Vagina (tissue), 2 donors: ENCODE measurements around the gene TPCN2. TPM values are rescaled to one million over a fixed set of nuclear protein-coding genes. Genes with fewer than 3 reads are reported as not detected.
A peak's percentile ranks its signal among the peaks of the same experiment; 100 is the strongest.

Experiments
- DNase-seq, 2 donors: peaks; one replicate each; pipeline ENCODE4 v3.0.0-alpha.2; 2017; ENCODE audit errors: extremely low spot score in 2 of 2
- H3K27ac ChIP-seq: fragments of 200-600 bp; sonication (generic); one replicate; pipeline ENCODE4 v1.5.1; 2019
- H3K27me3 ChIP-seq: fragments of 200-600 bp; sonication (generic); one replicate; pipeline ENCODE4 v1.5.1; 2019
- H3K36me3 ChIP-seq, 2 donors: fragments of 200-600 bp; sonication (generic); one replicate each; pipeline ENCODE4 v1.5.1; 2017 to 2019
- H3K4me1 ChIP-seq: fragments of 200-600 bp; sonication (generic); one replicate; pipeline ENCODE4 v1.5.1; 2019
- H3K4me3 ChIP-seq, 2 donors: fragments of 200-600 bp; sonication (generic); 1 replicate in 1 of 2; 2 replicates in 1 of 2; pipeline ENCODE4 v1.5.1; 2016 to 2019
- H3K9me3 ChIP-seq: fragments of 200-600 bp; sonication (generic); one replicate; pipeline ENCODE4 v1.5.1; 2019
- POLR2A ChIP-seq, 2 donors: fragments of 450-650 bp; IDR thresholded peaks; one replicate each; pipeline ENCODE4 v1.6.1; 2017; ENCODE audit warnings: antibody characterized with exemption in 2 of 2, mild to moderate bottlenecking in 2 of 2, moderate library complexity in 2 of 2
- POLR2AphosphoS5 ChIP-seq, 2 donors: sonication (generic); formaldehyde crosslinking; IDR thresholded peaks; one replicate each; pipeline ENCODE4 v1.9.0; 2017; ENCODE audit warnings: antibody characterized with exemption in 2 of 2, mild to moderate bottlenecking in 2 of 2, low read depth in 1 of 2; ENCODE audit not compliant: insufficient read depth in 1 of 2
- intact Hi-C: fragments of 100-400 bp; cut with DNase I; formaldehyde crosslinking; loops from one replicate; pipeline ENCODE4 v1.15.1; 2023
- total RNA-seq: library from RNA; depleted of rRNA; stranded (reverse); fragments of >200 nt; gene quantifications from one replicate; pipeline ENCODE4 v1.2.3, GENCODE V29; 2016
- TF ChIP-seq, protein P1 (sequence below), 3 experiments: fragments of 450-650 bp in 2 of 3; fragments of 200-600 bp in 1 of 3; sonication (generic) in 1 of 3; IDR thresholded peaks; one replicate each; pipeline ENCODE4 v1.5.1; 2017 to 2019; ENCODE audit warnings: antibody characterized with exemption in 3 of 3, mild to moderate bottlenecking in 2 of 3, moderate library complexity in 2 of 3

The TPCN2 gene
- total RNA-seq, 1 donor from 2014 or later, result 21.1 TPM

DNA sequence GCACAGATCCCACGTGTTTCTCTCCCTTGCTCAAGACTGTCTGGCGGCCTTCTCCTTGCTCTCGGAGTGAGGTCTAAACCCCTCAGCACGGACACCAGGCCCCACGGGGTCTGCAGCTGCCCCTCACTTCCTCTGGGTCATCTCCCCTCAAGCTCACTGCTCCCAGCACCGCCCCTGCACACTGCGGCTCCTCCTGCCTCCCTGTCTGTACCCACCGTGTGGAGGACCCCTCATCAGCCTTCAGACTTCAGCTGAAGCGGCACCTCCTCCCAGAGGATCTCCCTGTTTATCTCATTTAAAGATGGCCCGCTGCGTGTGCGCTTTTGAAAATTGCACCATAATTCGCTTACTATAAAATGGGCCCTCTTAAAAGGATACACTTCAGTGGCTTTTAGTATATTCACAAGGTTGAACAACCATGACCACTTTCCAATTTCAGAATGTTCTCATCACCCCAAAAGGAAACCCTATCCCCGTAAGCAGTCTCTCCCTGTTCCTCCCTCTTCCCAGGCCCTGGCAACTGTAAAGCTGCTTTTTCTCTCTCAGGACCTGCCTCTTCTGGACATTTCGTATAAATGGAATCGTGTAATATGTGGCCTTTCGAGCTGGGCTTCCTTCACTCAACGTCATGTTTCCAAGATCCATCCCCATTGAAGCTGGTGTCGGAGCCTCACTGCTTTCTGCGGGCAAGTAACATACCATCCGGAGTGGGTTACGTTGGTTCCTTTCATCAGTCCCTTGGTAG lies 14.4 kb upstream of the TPCN2 start:
- intact Hi-C loops, result no loop called here
- no peak for DNase-seq
- Histone ChIP-seq H3K36me3 (no peaks in the 10 kb centered on the region), H3K4me1 (peaks cover 17% of the 10 kb centered on the region), H3K9me3 (no peaks in the 10 kb centered on the region), H3K27ac (peak overlapping the region; percentile 91), H3K4me3 (no peak overlapping the region), H3K27me3 (no peaks in the 10 kb centered on the region)
- TF ChIP-seq, protein P1, sequence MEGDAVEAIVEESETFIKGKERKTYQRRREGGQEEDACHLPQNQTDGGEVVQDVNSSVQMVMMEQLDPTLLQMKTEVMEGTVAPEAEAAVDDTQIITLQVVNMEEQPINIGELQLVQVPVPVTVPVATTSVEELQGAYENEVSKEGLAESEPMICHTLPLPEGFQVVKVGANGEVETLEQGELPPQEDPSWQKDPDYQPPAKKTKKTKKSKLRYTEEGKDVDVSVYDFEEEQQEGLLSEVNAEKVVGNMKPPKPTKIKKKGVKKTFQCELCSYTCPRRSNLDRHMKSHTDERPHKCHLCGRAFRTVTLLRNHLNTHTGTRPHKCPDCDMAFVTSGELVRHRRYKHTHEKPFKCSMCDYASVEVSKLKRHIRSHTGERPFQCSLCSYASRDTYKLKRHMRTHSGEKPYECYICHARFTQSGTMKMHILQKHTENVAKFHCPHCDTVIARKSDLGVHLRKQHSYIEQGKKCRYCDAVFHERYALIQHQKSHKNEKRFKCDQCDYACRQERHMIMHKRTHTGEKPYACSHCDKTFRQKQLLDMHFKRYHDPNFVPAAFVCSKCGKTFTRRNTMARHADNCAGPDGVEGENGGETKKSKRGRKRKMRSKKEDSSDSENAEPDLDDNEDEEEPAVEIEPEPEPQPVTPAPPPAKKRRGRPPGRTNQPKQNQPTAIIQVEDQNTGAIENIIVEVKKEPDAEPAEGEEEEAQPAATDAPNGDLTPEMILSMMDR (IDR thresholded peaks at IDR 0.05), result no peak
- TF ChIP-seq POLR2A (IDR thresholded peaks at IDR 0.05) (no peak), POLR2AphosphoS5 (IDR thresholded peaks at IDR 0.05; ENCODE audit: insufficient read depth in 1 of 2, low read depth in 1 of 2) (no peak)

DNA sequence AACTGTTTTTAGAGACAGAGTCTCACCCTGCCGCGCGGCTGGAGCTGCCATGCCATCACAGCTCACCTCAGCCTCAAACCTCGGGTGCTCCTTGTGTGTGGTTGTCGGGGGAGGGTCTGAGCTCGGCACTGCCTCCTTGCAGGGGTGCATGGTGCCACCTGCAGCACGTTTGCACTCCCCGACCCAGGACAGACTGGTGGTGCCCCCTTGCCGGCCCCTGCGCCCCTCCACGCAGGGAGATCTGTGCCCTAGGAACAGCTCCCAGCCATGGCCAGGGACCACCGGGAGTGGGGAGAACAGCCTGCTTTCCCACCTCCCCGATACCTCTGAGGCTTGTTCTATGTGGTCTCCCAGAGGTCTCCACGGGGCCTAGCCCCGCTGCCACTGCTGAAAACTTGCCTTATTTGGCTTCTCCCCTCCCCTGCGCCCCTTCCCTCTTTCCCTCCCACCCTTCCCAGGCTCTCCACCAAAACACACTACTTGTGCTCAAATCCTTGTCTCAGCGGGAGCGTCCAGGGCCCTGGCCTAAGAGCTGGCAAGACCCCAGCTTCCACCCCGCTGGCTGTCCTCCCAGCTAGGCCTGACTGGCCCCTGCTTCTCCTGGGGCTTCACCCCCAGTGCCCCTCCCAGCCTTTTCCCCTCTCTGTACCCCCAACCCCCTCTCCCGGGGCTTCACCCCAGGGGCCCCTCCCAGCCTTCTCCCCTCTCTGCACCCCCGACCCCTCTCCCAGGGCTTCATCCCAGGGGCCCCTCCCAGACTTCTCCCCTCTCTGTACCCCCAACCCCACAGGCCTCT lies 13.4 kb upstream of the TPCN2 start:
- Histone ChIP-seq H3K9me3 (no peaks in the 10 kb centered on the region), H3K4me3 (no peak overlapping the region), H3K27ac (peak overlapping the region; percentile 91), H3K4me1 (peaks cover 20% of the 10 kb centered on the region), H3K27me3 (no peaks in the 10 kb centered on the region), H3K36me3 (no peaks in the 10 kb centered on the region)
- TF ChIP-seq POLR2AphosphoS5 (IDR thresholded peaks at IDR 0.05; ENCODE audit: insufficient read depth in 1 of 2, low read depth in 1 of 2) (no peak), POLR2A (IDR thresholded peaks at IDR 0.05) (no peak)
- TF ChIP-seq, protein P1 (IDR thresholded peaks at IDR 0.05), result no peak
- DNase-seq, result no peak
- intact Hi-C loops, result no loop called here

DNA sequence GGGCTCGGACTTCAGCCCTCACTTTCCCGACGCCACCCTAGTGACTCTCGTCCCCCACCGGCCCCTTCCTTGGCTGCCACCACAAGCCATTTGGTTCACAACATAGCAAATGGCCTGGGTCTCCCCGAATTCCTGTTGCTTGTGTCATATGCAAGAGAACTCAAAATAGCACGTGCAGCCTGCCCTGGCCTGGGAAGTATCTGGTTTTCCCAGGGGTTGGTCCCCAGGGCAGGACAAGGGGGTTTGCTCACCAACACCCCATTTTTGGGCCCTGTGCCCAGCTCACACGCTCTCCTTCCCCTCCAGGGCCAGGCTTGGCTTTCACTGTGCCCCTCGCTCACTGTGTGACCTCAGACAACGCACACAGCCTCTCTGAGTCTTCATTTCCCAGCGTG lies 12.8 kb upstream of the TPCN2 start:
- no peak for DNase-seq
- intact Hi-C loops, result no loop called here
- H3K4me3 ChIP-seq, result no peak overlapping the region
- H3K27me3 ChIP-seq, result no peaks in the 10 kb centered on the region
- TF ChIP-seq, protein P1 (IDR thresholded peaks at IDR 0.05), result no peak
- no peak for TF ChIP-seq POLR2A (IDR thresholded peaks at IDR 0.05)
- TF ChIP-seq POLR2AphosphoS5 (IDR thresholded peaks at IDR 0.05; ENCODE audit: insufficient read depth in 1 of 2, low read depth in 1 of 2), result peak in 1 of 2 donors; percentile 58
- peak overlapping the region; percentile 91 for H3K27ac ChIP-seq
- no peaks in the 10 kb centered on the region for H3K36me3 ChIP-seq
- H3K9me3 ChIP-seq, result no peaks in the 10 kb centered on the region
- peaks cover 23% of the 10 kb centered on the region for H3K4me1 ChIP-seq

DNA sequence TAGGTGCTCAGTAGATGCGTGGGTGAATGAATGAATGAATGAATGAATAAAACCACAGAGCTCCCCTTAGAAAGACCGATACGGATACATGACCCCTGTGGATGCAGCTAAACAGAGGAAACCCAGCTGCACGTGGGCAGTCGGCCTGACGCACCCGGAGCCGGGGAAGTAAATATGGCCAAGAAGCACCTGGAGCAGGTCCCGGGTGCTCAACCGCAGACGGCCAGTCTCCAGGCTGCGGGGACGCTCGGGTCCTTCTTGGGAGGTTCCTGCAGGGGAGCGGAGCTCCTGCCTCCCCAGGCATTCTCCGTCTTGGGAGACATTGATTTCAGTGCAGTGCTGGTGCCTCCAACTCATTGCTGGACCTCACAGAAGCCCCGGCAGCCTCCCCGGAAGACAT lies 11.7 kb upstream of the TPCN2 start:
- intact Hi-C loops, result no loop called here
- Histone ChIP-seq H3K4me3 (no peak overlapping the region), H3K27me3 (no peaks in the 10 kb centered on the region), H3K9me3 (no peaks in the 10 kb centered on the region), H3K27ac (peak overlapping the region; percentile 91), H3K36me3 (no peaks in the 10 kb centered on the region), H3K4me1 (peaks cover 33% of the 10 kb centered on the region)
- no peak for DNase-seq
- no peak for TF ChIP-seq POLR2A (IDR thresholded peaks at IDR 0.05)
- TF ChIP-seq POLR2AphosphoS5 (IDR thresholded peaks at IDR 0.05; ENCODE audit: insufficient read depth in 1 of 2, low read depth in 1 of 2), result no peak
- TF ChIP-seq, protein P1 (IDR thresholded peaks at IDR 0.05), result no peak

DNA sequence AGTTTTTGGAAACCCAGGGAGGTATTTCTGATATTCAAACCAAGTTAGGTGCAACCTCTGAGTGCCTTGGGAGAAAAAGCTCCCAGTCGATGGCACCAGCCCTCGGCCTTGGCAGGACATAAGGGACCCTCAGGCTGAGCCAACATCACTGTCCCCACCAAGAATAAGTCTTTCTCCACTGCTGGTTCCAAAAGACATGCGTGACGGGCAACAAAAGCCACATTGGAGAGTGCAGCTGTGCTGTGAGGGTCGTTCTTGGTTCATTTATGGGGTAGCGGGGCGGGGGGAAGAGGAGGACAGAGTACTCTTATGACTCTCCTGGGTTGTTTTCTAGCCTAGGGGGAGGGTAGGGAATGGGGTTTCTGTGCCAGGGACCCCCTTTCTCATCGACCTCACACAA lies 11.2 kb upstream of the TPCN2 start:
- H3K27ac ChIP-seq, result peak overlapping the region; percentile 91
- intact Hi-C loops, result no loop called here

More for the DNA sequence above, 11.2 kb upstream of the TPCN2 start:
- Histone ChIP-seq H3K4me3 (no peak overlapping the region), H3K27me3 (no peaks in the 10 kb centered on the region), H3K4me1 (peaks cover 33% of the 10 kb centered on the region), H3K36me3 (no peaks in the 10 kb centered on the region), H3K9me3 (no peaks in the 10 kb centered on the region)
- no peak for DNase-seq
- TF ChIP-seq POLR2AphosphoS5 (IDR thresholded peaks at IDR 0.05; ENCODE audit: insufficient read depth in 1 of 2, low read depth in 1 of 2) (no peak), POLR2A (IDR thresholded peaks at IDR 0.05) (no peak)
- TF ChIP-seq, protein P1 (IDR thresholded peaks at IDR 0.05), result no peak
